Measurements from ENCODE around the gene SYT6. TPM values are rescaled to one million over a fixed set of nuclear protein-coding genes. Genes with fewer than 3 reads are reported as not detected.

SYT6 gene
- total and polyA plus RNA-seq, 4 donors = 4.9 to 30.1 (median 19.9) TPM

DNA sequence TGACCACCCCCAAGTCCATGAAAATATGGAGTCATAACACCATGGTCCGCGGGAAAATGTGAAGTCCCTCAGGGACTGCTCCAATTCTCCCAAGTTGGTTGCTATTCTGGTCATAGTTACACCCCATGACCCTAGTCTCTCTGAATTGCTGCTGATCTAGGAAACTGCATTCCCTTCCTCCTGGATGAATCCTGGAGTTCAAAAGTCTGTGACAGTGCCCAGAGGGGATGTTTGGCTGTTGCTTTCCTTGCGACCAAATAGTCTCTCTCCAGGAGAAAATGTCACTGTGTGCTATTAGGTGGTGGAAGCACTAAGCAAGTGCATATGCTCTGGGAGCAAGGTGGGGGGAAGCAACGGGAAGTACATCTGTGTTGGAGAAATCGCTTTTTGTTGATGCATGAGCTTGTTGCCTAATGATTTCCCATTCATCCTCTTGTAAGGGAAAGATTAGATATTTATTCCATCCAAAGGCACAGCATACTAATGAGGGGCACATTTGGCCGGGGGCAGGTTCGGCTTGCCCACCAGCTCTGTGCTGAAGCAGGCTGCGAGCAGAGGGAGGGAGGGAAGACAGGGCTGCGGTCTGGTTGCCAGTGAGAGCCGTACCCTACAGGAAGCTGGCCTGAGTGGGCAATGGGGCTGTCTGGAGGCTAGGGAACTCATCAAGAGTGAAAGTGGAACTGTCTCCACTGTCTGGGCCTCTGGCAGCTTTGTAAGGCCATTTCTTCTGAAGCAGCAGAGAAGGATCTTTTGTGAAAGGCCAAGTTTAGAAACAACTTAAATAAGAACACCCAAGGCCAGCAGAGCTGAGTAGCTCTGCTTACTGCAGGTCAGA is 27.2 kb downstream of the SYT6 start:
- no peak overlapping the region for H3K4me3 ChIP-seq (ENCODE audit: low read depth, low read length)
- H3K4me1 ChIP-seq (ENCODE audit: control insufficient read depth, insufficient read depth, low read length) = peaks cover 26% of the 10 kb centered on the region
- peak overlapping the region; percentile 4 for H3K27ac ChIP-seq (ENCODE audit: low read depth, low read length)
- H3K27me3 ChIP-seq (ENCODE audit: control insufficient read depth, insufficient read depth, low read length) = no peaks in the 10 kb centered on the region
- DNase-seq (ENCODE audit: low read depth in 4 of 6, low spot score in 6 of 6) = peak in 1 of 6 donors; percentile 42
- peaks cover 9% of the 10 kb centered on the region for H3K36me3 ChIP-seq (ENCODE audit: control insufficient read depth, insufficient read depth, low read length)
- no peaks in the 10 kb centered on the region for H3K9me3 ChIP-seq (ENCODE audit: control insufficient read depth, insufficient read depth, low read length)
- 77% methylated on average over 7 of the region's 10 CpGs for WGBS (ENCODE audit: insufficient coverage)

DNA sequence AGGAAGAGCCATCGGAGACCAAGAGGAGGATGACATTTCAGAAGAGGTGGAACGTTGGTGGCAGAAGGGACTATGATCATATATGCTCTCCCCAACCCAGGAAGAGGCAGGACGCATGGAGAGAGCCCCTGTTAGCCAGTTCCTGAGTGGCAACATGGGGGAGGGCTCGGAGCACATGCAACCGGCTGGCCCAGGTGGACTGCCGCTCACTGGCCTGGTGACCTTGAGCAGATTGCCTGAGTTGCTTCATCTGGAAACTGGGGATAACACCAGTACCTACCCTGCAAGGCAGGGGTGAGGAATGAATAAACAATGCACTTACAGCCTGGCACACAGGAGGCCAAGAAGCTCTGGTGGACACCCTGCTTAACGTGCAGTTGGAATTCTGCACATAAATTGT is 29.0 kb downstream of the SYT6 start:
- WGBS (ENCODE audit: insufficient coverage) = 94% methylated on average over 7 of the region's 7 CpGs

DNA sequence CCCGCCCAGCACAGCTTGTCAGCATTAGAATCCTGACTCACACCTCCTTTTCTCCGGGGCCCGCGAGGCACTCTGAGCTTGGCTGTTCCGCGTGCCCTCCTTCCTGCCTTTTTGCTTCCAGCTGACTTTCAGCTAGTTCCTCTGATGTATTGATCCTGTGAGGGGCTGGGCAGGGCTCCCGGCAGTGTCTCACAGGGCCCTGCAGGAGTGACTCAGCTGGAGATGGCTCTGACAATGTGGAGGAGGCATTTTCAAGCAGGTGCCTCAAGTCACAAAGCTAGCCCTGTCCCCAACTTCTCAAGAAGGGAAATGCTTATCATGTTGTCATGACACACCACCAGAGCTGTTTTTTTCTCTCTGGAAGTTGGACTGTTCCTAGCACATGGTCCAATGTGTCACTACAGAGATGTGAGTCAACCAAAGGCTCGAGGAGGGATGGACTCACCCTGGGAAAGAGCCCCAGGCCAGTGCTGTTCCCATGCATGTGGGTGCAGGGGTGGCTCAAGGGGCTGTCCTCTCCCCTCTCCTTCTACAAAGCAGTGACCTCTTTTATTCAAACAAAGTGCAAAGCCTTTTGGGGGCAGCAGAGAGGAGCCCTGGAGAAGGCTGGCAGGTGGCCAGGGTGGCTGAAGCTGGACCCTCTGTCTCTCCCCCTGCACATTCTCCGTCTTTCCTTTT is 30.6 kb downstream of the SYT6 start:
- 38% methylated on average over 7 of the region's 9 CpGs for WGBS (ENCODE audit: insufficient coverage)
- Histone ChIP-seq H3K27ac (ENCODE audit: low read depth, low read length) (no peak overlapping the region), H3K36me3 (ENCODE audit: control insufficient read depth, insufficient read depth, low read length) (peaks cover 12% of the 10 kb centered on the region), H3K4me3 (ENCODE audit: low read depth, low read length) (no peak overlapping the region), H3K4me1 (ENCODE audit: control insufficient read depth, insufficient read depth, low read length) (peaks cover 32% of the 10 kb centered on the region), H3K27me3 (ENCODE audit: control insufficient read depth, insufficient read depth, low read length) (no peaks in the 10 kb centered on the region), H3K9me3 (ENCODE audit: control insufficient read depth, insufficient read depth, low read length) (no peaks in the 10 kb centered on the region)
- peak in 1 of 6 donors; percentile 14 for DNase-seq (ENCODE audit: low read depth in 4 of 6, low spot score in 6 of 6)

More for the DNA sequence above, 29.0 kb downstream of the SYT6 start:
- Histone ChIP-seq H3K36me3 (ENCODE audit: control insufficient read depth, insufficient read depth, low read length) (peaks cover 7% of the 10 kb centered on the region), H3K27me3 (ENCODE audit: control insufficient read depth, insufficient read depth, low read length) (no peaks in the 10 kb centered on the region), H3K4me1 (ENCODE audit: control insufficient read depth, insufficient read depth, low read length) (peaks cover 26% of the 10 kb centered on the region), H3K9me3 (ENCODE audit: control insufficient read depth, insufficient read depth, low read length) (no peaks in the 10 kb centered on the region), H3K27ac (ENCODE audit: low read depth, low read length) (no peak overlapping the region), H3K4me3 (ENCODE audit: low read depth, low read length) (no peak overlapping the region)
- DNase-seq (ENCODE audit: low read depth in 4 of 6, low spot score in 6 of 6) = no peak

DNA sequence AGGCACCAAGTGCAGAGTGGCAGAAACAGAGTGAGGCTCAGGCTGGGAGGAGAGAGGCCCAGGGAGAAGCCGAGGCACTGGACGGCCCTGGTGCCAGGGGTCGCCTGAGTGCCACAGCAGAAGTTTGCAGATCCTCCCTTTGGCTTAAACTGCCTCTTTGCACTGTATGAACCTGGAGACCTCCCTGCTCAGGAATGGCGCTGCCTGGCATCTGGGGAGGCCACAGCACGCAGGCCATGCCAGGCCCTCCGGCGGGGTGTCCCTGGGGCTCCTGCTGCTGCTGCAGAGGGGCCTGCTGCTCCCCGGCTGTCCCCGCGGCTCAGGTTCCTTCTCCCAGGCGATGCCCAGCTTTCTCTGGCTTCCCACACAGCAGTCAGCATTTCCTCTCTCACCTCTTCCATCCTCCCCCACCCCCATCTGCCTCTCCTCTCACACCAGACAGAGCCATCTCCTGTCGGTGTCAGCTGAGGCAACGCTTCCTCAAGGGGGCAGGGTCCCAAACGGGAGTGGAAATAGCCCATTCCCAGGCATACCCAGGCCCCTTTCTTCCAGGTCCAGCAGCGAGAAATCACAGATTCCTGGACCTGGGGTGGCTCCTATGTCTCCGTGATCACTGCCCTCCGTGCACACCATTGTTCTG is 35.2 kb downstream of the SYT6 start:
- Histone ChIP-seq H3K4me1 (ENCODE audit: control insufficient read depth, insufficient read depth, low read length) (peaks cover 29% of the 10 kb centered on the region), H3K27ac (ENCODE audit: low read depth, low read length) (no peak overlapping the region), H3K4me3 (ENCODE audit: low read depth, low read length) (no peak overlapping the region), H3K36me3 (ENCODE audit: control insufficient read depth, insufficient read depth, low read length) (peaks cover 7% of the 10 kb centered on the region), H3K27me3 (ENCODE audit: control insufficient read depth, insufficient read depth, low read length) (no peaks in the 10 kb centered on the region), H3K9me3 (ENCODE audit: control insufficient read depth, insufficient read depth, low read length) (no peaks in the 10 kb centered on the region)
- WGBS (ENCODE audit: insufficient coverage) = 58% methylated on average over 17 of the region's 17 CpGs
- DNase-seq (ENCODE audit: low read depth in 4 of 6, low spot score in 6 of 6) = no peak

DNA sequence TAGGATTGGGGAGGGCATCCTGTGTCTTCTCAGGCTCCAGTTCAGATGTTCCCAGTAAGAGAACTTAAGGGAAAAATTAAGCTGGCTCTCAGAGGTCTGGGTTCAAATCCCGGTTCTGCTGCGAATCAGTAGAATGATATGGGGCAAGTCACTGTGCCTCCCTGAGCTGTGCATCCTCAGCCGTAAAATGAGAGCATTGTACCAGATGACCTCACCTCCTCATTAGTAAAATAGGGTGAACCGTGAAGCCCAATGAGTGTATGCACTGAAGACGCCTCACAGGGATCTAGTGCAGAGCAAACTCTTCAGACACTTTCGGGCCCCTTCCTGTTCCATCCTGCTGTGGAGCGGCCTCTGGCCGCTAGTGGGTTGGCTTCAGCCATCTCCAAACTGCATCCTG is 36.0 kb downstream of the SYT6 start:
- Histone ChIP-seq H3K4me3 (ENCODE audit: low read depth, low read length) (no peak overlapping the region), H3K36me3 (ENCODE audit: control insufficient read depth, insufficient read depth, low read length) (peaks cover 5% of the 10 kb centered on the region), H3K27me3 (ENCODE audit: control insufficient read depth, insufficient read depth, low read length) (no peaks in the 10 kb centered on the region), H3K9me3 (ENCODE audit: control insufficient read depth, insufficient read depth, low read length) (no peaks in the 10 kb centered on the region), H3K4me1 (ENCODE audit: control insufficient read depth, insufficient read depth, low read length) (peaks cover 24% of the 10 kb centered on the region), H3K27ac (ENCODE audit: low read depth, low read length) (no peak overlapping the region)
- 93% methylated on average over 3 of the region's 8 CpGs for WGBS (ENCODE audit: insufficient coverage)
- DNase-seq (ENCODE audit: low read depth in 4 of 6, low spot score in 6 of 6) = no peak

DNA sequence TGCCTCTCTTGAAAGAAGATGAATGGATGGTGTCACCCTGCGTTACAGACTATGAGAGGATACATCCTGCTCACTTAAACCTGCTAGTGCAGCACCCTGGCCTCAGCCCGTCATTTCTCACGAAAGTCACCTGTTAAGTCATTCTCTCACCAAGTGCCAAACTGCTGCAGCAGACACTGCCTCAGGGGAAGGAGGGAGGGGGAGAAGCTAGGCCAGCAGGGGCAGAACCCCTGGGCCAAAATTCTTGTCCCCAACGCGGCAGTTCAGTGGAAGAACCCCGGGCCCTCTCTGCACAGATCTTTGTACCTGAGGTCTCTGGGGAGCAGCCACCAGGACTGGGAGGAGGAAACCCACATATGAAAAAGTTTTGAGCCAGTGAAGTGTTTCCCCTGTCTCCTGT is 37.6 kb downstream of the SYT6 start:
- DNase-seq (ENCODE audit: low read depth in 4 of 6, low spot score in 6 of 6) = no peak
- Histone ChIP-seq H3K9me3 (ENCODE audit: control insufficient read depth, insufficient read depth, low read length) (no peaks in the 10 kb centered on the region), H3K4me3 (ENCODE audit: low read depth, low read length) (no peak overlapping the region), H3K27ac (ENCODE audit: low read depth, low read length) (no peak overlapping the region), H3K4me1 (ENCODE audit: control insufficient read depth, insufficient read depth, low read length) (peaks cover 30% of the 10 kb centered on the region), H3K27me3 (ENCODE audit: control insufficient read depth, insufficient read depth, low read length) (no peaks in the 10 kb centered on the region), H3K36me3 (ENCODE audit: control insufficient read depth, insufficient read depth, low read length) (peaks cover 8% of the 10 kb centered on the region)
- WGBS (ENCODE audit: insufficient coverage) = 93% methylated on average over 6 of the region's 6 CpGs

DNA sequence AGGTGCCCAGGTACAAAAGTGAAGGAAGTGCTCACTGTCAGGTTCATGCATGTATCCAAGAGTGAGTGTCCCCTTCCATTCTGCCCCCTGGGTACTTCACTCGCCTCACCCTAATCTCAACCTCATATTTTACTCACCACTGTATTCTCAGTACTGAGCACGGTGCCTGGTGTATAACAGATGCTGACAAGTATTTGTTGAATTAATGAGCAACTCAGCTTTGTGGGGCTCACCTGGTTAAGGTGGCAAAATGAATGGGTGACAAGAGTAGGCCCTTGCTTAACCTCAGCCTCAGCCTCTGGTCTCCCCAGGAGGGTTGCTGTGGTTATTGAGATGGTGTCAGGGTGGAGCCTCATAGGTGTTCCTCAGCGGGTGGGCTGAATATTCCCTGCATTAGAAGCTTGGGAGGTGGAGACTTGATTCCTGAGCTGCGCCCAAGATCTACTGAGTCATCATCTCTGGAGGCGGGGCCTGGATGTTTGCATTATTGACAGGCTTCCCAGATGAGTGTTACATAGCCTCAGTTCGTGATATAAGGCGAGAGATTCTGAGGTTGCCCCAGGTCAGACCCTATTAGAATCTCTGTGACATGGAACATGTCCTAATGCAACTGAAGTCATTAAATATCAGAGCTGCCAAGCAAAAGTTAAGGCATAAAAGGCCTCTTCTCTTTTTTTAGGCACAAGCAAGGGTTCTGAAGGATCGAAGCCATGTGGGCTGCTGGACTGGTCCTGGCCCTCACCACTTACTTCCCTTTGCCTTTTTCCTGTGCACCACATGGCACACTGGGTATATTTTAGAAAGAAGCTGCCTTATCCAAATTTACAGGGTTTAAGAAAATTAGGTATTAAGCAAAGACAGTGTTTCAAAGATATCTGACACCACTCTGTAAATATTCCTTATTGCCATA is 39.2 kb downstream of the SYT6 start:
- Histone ChIP-seq H3K27me3 (ENCODE audit: control insufficient read depth, insufficient read depth, low read length) (no peaks in the 10 kb centered on the region), H3K4me3 (ENCODE audit: low read depth, low read length) (no peak overlapping the region), H3K27ac (ENCODE audit: low read depth, low read length) (no peak overlapping the region), H3K4me1 (ENCODE audit: control insufficient read depth, insufficient read depth, low read length) (peaks cover 33% of the 10 kb centered on the region), H3K36me3 (ENCODE audit: control insufficient read depth, insufficient read depth, low read length) (peaks cover 8% of the 10 kb centered on the region), H3K9me3 (ENCODE audit: control insufficient read depth, insufficient read depth, low read length) (no peaks in the 10 kb centered on the region)
- WGBS (ENCODE audit: insufficient coverage) = 91% methylated on average over 6 of the region's 8 CpGs
- DNase-seq (ENCODE audit: low read depth in 4 of 6, low spot score in 6 of 6) = no peak

DNA sequence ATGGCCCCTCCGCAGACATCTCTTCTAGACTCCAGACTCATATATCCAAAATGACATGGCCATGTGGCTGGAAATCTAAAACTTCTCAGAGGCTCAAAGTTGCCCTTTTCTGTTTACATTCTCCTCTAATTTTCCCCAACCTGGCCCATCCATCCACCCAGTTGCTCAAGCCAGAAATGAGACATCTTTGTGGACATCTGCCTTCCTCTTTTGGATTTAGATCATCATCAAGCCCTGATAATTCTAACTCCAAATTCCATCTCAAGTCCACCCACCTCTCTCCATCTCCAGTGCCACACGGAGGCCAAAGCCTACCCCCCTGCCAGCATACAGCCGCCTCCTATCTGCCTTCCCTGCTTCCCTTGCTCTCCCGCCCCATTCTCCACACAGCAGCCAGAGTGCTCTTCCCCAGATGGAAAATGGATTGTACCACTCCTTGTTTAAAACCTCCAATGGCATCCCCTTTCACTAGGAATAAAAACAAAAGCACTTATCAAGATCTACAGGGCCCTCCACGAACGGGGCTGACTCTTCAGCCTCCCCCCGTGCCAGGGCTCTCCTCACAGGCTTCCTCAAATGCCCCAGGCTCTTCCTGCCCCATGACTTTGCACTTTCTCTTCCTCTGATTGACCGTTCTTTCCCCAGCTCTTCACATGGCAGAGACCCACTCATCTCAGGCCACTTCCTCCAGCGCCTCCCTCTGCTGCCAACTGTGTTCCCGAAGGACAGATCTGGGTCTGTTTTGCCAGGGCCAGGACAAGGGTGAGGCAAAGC is 40.1 kb downstream of the SYT6 start:
- no peaks in the 10 kb centered on the region for H3K27me3 ChIP-seq (ENCODE audit: control insufficient read depth, insufficient read depth, low read length)
- H3K9me3 ChIP-seq (ENCODE audit: control insufficient read depth, insufficient read depth, low read length) = no peaks in the 10 kb centered on the region
- peaks cover 35% of the 10 kb centered on the region for H3K4me1 ChIP-seq (ENCODE audit: control insufficient read depth, insufficient read depth, low read length)
- no peak for DNase-seq (ENCODE audit: low read depth in 4 of 6, low spot score in 6 of 6)
- no peak overlapping the region for H3K27ac ChIP-seq (ENCODE audit: low read depth, low read length)
- no peak overlapping the region for H3K4me3 ChIP-seq (ENCODE audit: low read depth, low read length)
- H3K36me3 ChIP-seq (ENCODE audit: control insufficient read depth, insufficient read depth, low read length) = peaks cover 8% of the 10 kb centered on the region
- WGBS (ENCODE audit: insufficient coverage) = 74% methylated on average over 10 of the region's 10 CpGs

Measured in spinal cord (tissue), 10 donors.